HG02943 (cell line): ENCODE measurements around the gene PRR13.
"Not testable (repeated sequence)": the region's sequence is repeated elsewhere in the genome, so short reads cannot be mapped to it uniquely, and the experiment has no call there.

Source experiments
- ATAC-seq: cut with Tn5 transposase; IDR thresholded peaks from one replicate; pipeline ENCODE4 v1.9.1; 2021; ENCODE audit warnings: mild to moderate bottlenecking, low read depth, moderate library complexity; ENCODE audit not compliant: unreplicated experiment

PRR13 gene, protein sequence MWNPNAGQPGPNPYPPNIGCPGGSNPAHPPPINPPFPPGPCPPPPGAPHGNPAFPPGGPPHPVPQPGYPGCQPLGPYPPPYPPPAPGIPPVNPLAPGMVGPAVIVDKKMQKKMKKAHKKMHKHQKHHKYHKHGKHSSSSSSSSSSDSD

GRCh38 chr12:53441040-53441833 is at the start of gene PRR13:
PRR13 (plus strand) TSS chr12:53441734; CDS start chr12:53442715, 981 bp downstream.
- ATAC-seq: peak; percentile 97

DNA sequence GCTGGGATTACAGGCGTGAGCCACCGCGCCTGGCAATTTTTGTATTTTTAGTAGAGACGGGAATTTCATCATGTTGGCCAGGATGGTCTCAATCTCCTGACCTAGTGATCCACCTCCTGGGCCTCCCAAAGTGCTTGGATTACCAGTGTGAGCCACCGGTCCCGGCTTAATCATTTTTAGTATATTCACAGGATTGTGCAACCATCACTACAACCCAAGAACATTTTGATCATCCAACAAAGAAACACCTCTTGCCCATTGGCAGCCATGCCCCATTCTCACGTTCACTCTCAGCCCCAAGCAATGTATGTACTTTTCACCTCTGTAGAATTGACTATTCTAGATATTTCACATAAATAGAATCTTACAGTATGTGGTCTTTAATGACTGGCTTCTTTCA is 41.6 kb upstream of the PRR13 start:
- ATAC-seq: no peak

DNA sequence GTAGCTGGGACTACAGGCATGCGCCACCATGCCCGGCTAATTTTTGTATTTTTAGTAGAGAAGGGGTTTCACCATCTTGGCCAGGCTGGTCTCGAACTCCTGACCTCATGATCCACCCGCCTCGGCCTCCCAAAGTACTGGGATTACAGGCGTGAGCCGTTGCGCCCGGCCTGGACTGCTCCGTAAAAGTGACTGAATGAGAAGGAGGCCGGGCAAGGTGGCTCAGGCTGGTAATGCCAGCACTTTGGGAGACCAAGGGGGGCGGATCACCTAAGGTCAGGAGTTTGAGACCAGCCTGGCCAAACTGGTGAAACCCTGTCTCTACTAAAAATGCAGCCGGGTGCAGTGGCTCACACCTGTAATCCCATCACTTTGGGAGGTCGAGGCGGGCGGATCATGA is 39.2 kb upstream of the PRR13 start:
- ATAC-seq: not testable (repeated sequence)

- no peak for ATAC-seq
These were observed 38.7 kb upstream of the PRR13 start for GRCh38 chr12:53402871-53403270.

DNA sequence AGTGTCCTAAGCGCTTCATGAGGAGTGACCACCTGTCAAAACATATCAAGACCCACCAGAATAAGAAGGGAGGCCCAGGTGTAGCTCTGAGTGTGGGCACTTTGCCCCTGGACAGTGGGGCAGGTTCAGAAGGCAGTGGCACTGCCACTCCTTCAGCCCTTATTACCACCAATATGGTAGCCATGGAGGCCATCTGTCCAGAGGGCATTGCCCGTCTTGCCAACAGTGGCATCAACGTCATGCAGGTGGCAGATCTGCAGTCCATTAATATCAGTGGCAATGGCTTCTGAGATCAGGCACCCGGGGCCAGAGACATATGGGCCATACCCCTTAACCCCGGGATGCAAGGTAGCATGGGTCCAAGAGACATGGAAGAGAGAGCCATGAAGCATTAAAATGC is 30.6 kb upstream of the PRR13 start:
- ATAC-seq: no peak

- no peak for ATAC-seq
These were observed 27.9 kb upstream of the PRR13 start for GRCh38 chr12:53413485-53414204.

GRCh38 chr12:53414756-53415417 is 26.6 kb upstream of the PRR13 start:
- ATAC-seq: no peak

DNA sequence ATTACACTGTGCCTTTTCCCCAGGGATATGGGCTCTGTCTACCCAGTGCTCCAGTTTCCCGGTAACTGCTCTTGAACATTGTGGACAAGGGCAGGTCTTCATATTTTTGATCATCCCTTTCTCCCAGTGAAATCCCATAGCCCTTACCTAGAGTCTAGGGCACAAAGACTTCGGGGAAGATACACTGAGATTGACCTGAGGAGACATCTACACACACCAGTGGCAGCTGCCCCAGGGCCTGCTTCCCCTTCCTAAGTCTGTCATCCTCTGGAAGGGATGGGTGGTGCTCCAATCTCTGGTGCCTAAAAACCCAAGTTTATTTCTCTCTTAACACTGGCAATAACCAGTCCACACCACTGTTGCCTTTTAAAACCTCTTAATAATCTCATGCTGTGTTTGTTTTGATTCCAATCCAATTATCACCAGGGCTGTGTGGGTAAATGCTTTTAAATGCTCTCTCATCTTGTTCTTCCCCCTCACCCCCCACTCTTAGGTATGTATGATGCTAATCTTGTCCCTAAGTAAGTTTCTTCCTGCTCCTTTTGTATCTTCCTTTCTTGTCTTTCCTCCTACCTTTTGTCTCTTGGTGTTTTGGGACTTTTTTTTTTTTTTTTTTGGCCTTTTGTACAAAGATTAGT is 25.7 kb upstream of the PRR13 start:
- ATAC-seq: not testable (repeated sequence)

DNA sequence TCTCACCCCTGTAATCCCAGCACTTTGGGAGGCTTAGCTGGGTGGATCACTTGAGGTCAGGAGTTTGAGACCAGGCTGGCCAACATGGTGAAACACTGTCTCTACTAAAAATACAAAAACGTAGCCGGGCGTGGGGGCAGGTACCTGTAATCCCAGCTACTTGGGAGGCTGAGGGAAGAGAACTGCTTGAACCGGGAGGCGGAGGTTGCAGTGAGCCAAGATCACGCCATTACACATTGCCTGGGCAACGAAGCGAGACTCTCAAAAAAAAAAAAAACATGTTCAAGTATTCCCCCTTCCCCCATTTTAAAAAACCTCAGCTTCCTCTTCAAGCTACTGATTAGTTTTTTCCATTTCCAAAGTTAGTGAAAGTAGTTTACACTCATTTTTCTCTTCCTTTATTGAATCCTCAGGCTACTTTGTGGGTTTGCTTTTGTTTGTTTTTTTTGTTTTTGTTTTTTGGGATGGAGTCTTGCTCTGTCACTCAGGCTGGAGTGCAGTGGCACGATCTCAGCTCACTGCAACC is 24.2 kb upstream of the PRR13 start:
- ATAC-seq: not testable (repeated sequence)

DNA sequence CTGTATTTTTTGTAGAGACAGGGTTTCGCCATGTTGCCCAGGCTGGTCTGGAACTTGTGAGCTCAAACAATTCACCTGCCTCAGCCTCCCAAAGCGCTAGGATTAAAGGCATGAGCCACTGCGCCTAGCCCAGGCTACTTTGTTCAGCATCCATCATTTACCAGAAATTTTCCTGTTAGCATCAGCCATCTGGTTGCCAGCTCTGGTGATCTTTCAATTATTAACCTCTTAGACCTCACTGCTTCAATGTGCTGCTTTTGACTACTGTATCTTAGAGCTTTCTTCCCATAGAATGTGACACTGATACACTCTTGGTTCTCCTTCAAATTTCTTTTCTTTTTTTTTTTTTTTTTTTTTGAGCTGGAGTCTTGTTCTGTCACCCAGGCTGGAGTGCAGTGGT is 23.3 kb upstream of the PRR13 start:
- ATAC-seq: no peak

DNA sequence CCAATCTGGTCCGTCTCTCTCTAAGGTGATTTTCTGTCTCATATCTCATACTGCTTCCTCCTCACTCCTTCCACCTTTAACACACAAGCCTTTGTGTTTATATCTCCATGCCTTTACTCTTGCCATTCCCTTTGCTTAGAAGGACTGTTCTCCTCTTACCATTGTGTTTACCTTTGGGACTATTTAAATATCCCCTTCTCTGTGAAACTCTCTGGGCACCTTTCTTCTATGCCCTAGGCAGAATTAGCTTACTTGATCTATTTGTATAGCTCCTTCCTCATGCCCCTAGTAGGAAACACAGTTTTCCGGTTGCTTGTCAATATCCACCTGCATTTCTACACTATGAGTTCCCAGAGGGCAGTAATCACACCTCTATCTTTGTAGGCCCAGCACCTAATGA is 21.8 kb upstream of the PRR13 start:
- no peak for ATAC-seq

- not testable (repeated sequence) for ATAC-seq
These were observed 19.3 kb upstream of the PRR13 start for GRCh38 chr12:53422247-53422646.

DNA sequence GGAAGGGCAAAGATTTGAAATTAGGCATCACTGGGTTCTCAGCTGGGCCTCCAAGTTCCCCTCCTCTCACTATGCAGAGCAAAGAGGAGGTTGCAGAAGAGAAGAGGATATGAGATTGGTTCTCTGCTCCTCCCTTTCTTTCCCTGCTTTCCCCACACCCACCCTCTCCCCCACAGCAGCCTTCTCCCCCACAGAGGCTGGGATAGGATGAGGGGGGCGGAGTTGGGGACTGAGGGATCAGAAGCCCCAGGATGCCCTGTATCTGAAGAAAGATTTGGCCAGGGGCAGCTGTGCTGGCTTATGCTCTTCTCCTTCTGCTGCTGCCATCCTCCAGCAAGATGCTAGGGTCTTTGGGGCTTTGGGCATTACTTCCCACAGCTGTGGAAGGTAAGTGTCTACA is 17.9 kb upstream of the PRR13 start, which contains the start of gene AMHR2:
AMHR2 (plus strand) TSS at position 259 of the 400 bp plus-strand sequence; CDS start at position 339, 80 bp downstream.
- no peak for ATAC-seq

- no peak for ATAC-seq
These were observed 16.7 kb upstream of the PRR13 start for GRCh38 chr12:53424626-53425514.

GRCh38 chr12:53425515-53426150 is 15.9 kb upstream of the PRR13 start:
- no peak for ATAC-seq

DNA sequence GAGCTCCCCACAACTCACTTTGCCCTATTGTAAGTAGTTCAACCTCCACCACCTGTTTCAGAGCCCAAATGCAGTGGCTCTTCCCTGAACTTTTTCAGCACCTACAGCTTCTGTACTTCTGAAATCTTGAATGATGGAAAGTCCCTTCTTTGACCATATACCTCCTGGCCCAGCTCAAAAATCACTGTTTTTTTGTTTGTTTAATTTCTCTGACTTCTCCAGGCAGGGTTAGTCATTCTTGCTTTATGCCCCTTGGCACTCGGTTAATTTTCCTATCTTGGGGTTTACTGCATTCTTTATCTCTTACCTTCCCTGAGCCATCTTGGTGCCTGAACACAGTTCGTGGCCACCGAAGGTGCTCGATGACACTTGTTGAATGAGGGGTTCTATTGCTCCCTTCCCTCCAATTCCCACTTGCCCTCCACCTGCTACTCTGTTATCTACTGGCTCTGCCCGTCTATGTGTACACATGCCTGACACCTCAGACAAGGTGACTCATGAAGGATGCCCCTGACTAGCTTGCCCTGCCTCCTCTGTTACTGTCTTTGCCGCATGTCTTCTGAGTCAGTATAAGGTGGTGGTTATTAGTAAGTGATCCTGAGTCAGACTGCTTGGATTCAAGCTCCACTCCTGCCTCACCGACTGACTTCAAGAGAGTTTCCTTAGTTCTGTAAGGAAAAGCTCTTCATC is 13.5 kb upstream of the PRR13 start:
- ATAC-seq: no peak

DNA sequence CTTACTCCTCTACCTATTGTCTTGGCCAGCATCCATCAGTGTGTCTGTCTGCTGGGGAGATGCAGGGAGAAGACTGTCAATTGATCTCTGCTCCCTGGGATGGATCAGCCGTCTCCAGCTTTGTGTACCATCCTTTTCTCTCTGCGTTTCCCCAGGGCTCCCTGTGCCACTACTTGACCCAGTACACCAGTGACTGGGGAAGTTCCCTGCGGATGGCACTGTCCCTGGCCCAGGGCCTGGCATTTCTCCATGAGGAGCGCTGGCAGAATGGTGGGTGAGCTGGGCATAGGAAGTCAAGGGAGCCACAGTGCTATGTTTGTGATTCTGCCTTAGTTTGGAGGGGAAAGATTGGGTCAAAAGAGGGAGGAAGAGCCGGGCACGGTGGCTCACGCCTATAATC is 12.8 kb upstream of the PRR13 start:
- no peak for ATAC-seq

GRCh38 chr12:53430116-53430515 is 11.4 kb upstream of the PRR13 start:
- ATAC-seq: no peak
